Measurements from ENCODE around the gene PI4KA.

DNA sequence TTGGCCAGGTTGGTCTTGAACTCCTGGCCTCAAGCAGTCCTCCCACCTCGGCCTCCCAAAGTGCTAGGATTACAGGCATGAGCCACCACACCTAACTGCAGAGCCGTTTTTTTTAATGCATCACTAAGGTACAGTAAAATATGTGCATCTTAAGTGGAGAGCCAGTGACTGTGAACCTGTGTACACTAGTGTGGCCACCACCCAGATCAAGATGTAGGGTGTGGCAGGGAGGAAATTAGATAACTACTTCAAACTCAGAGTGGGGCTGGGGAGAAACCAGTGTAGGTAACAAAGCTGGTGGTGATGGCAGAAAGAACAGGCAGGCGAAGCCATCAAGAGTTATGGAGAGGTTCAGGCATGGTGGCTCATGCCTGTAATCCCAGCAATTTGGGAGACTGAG is 14.6 kb upstream of the PI4KA start:
- TF ChIP-seq, protein P1, sequence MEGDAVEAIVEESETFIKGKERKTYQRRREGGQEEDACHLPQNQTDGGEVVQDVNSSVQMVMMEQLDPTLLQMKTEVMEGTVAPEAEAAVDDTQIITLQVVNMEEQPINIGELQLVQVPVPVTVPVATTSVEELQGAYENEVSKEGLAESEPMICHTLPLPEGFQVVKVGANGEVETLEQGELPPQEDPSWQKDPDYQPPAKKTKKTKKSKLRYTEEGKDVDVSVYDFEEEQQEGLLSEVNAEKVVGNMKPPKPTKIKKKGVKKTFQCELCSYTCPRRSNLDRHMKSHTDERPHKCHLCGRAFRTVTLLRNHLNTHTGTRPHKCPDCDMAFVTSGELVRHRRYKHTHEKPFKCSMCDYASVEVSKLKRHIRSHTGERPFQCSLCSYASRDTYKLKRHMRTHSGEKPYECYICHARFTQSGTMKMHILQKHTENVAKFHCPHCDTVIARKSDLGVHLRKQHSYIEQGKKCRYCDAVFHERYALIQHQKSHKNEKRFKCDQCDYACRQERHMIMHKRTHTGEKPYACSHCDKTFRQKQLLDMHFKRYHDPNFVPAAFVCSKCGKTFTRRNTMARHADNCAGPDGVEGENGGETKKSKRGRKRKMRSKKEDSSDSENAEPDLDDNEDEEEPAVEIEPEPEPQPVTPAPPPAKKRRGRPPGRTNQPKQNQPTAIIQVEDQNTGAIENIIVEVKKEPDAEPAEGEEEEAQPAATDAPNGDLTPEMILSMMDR (IDR thresholded peaks at IDR 0.05) = no peak
- TF ChIP-seq POLR2AphosphoS5 (IDR thresholded peaks at IDR 0.05; ENCODE audit: low read depth, low read length) = no peak
